ENCODE results near the gene ZNF280B.

DNA sequence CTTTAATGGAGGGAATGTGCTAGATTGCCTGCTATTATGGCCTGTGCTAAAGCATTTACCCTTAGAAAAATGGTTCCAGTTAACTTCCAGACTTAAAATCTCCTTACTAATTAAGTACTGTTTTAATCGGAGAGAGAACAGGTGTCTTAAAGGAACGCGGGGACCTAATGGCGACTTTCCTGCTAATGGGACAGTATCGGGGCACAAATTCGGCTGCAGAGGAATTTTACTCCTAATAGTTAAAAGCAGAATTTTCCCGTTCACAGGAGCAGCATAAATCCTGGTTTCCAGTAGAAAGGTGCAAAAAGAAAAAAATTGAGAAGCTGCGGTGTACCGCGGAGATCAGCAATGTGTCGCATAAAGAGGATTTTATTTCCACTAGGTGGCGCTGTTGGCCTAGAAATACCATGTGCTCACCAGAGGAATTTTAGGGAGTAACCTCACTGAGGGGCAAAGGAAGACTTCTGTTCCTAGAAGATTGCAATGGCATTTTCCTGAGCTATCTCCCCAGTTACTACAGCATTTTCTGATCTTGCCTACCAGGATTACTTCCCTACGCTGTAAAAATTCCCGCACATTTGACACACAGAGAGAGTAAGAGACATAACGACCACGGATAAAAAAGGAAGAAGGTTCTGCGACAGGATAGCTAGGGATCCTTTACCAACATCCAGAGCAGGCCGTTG lies 44.5 kb downstream of the ZNF280B start:
- TF ChIP-seq CSDC2 (CRISPR knock-in tag; IDR thresholded peaks at IDR 0.05) (no peak), SNAI2 (CRISPR knock-in tag; IDR thresholded peaks at IDR 0.05) (no peak), ZFP30 (CRISPR knock-in tag; IDR thresholded peaks at IDR 0.05) (no peak), OSR1 (CRISPR knock-in tag; IDR thresholded peaks at IDR 0.05) (no peak), CSRNP3 (CRISPR knock-in tag; IDR thresholded peaks at IDR 0.05) (no peak), TOX (CRISPR knock-in tag; IDR thresholded peaks at IDR 0.05; ENCODE audit: borderline replicate concordance) (no peak), ARNTL (CRISPR knock-in tag; IDR thresholded peaks at IDR 0.05; ENCODE audit: borderline replicate concordance, low read depth) (no peak)
- TF ChIP-seq, protein P1, sequence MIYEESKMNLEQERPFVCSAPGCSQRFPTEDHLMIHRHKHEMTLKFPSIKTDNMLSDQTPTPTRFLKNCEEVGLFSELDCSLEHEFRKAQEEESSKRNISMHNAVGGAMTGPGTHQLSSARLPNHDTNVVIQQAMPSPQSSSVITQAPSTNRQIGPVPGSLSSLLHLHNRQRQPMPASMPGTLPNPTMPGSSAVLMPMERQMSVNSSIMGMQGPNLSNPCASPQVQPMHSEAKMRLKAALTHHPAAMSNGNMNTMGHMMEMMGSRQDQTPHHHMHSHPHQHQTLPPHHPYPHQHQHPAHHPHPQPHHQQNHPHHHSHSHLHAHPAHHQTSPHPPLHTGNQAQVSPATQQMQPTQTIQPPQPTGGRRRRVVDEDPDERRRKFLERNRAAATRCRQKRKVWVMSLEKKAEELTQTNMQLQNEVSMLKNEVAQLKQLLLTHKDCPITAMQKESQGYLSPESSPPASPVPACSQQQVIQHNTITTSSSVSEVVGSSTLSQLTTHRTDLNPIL (CRISPR knock-in tag; IDR thresholded peaks at IDR 0.05; ENCODE audit: low read depth) = no peak
- TF ChIP-seq, protein P2, sequence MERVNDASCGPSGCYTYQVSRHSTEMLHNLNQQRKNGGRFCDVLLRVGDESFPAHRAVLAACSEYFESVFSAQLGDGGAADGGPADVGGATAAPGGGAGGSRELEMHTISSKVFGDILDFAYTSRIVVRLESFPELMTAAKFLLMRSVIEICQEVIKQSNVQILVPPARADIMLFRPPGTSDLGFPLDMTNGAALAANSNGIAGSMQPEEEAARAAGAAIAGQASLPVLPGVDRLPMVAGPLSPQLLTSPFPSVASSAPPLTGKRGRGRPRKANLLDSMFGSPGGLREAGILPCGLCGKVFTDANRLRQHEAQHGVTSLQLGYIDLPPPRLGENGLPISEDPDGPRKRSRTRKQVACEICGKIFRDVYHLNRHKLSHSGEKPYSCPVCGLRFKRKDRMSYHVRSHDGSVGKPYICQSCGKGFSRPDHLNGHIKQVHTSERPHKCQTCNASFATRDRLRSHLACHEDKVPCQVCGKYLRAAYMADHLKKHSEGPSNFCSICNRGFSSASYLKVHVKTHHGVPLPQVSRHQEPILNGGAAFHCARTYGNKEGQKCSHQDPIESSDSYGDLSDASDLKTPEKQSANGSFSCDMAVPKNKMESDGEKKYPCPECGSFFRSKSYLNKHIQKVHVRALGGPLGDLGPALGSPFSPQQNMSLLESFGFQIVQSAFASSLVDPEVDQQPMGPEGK (CRISPR knock-in tag; IDR thresholded peaks at IDR 0.05; ENCODE audit: borderline replicate concordance) = no peak
